NCI-H345 (cell line): ENCODE measurements around the gene SHISAL2B.
"Not testable (repeated sequence)": the region's sequence is repeated elsewhere in the genome, so short reads cannot be mapped to it uniquely, and the experiment has no call there.

Experiments
- DNase-seq: peaks from one replicate; lab custom pipeline; 2025; lab: John Stamatoyannopoulos, UW

The SHISAL2B gene

DNA sequence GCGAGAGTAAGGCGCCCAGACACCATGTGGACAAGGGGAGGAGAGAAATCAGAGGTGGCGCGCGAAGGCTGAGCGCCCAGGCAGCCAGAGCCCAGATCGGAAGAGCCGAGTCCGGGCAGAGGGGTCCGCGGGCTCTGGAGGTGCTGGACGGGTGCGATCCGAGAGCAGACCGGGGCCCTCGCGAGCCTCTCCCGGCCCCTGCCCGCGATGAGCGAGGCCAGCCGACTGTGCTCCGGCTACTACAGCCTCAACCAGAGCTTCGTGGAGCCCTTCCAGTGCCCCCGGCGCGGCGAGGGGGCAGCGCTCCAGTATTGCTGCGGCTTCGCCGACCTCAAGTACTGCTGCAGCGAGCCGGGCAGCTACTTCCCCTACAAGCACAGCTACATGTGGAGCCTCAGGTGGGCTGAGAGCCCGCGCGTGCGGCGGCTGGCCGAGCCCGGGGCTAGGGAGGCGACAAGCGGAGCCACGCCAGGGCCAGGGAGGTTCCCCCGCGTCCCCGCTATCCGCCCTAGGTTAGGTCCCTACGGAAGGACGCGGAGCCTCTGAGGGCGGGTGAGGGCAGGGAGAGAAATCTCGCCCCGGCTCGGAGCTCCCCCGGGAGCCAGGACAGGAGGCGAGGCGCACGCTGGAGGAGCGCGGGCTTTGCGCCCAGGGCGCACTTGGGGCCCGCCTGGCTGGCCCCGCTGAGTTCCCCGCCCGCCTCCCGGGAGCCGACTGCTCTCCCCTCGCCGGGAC lies at the start of gene SHISAL2B:
Gene SHISAL2B (plus strand): TSS at position 87 of the 735 bp plus-strand sequence. CDS start 121 bp downstream, at position 208.
- DNase-seq, result peak; percentile 25

DNA sequence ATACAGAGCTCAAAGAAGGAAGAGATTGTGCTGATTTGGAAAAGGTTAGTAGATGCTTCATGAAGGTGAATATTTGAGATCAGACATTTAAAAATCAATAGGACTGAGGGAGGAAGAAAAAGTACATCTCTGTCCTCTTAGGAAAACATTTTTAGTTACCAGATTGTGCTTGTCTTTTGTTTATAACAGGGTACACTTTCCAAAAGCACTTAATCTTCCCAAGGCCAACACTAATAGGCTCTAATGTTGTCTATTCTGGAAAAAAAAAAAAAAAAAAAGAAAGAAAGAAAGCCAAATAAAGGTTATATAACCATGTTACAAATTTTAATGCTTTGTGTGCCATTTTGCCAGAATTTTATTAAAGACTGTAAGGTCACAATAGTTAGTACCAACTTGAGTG lies 45.5 kb upstream of the SHISAL2B start:
- no peak for DNase-seq

DNA sequence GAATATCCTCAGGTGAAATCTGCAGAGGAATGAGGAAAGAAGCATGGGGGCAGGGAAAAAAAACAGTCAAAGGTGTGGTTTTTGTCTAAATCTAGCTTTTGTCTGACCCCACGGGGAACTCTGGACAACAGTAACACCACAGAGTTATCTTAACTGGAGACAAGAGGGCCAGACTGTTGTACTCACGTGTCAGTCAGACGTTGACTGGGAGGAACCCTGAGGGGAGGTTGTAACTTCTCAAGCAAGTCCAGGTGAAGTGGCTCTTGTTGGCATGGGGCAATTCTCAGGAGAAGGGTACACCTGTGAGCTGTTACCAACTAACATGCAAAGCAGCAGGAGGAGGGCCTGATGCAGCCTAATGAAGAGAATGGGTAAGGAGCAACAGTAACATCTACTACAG lies 44.1 kb upstream of the SHISAL2B start:
- DNase-seq, result no peak

DNA sequence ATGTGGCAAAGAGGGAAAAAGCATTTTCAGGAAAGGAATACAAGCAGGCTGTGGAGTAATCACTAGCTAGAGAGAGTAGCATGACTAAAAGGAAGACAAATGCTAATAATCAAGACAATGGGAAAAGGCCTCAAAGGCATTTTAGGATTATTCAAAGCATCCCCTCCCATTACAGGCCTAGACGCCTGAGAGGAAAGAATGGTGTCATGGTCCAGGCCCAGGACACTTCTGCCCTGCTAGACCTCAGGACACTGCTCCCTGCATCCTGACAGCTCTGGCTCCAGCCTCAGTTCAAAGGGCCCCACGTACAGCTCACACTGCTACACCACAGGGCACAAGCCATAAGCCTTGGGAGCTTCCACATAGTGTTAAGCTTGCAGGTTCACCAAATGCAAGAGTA lies 40.8 kb upstream of the SHISAL2B start:
- DNase-seq, result no peak

DNA sequence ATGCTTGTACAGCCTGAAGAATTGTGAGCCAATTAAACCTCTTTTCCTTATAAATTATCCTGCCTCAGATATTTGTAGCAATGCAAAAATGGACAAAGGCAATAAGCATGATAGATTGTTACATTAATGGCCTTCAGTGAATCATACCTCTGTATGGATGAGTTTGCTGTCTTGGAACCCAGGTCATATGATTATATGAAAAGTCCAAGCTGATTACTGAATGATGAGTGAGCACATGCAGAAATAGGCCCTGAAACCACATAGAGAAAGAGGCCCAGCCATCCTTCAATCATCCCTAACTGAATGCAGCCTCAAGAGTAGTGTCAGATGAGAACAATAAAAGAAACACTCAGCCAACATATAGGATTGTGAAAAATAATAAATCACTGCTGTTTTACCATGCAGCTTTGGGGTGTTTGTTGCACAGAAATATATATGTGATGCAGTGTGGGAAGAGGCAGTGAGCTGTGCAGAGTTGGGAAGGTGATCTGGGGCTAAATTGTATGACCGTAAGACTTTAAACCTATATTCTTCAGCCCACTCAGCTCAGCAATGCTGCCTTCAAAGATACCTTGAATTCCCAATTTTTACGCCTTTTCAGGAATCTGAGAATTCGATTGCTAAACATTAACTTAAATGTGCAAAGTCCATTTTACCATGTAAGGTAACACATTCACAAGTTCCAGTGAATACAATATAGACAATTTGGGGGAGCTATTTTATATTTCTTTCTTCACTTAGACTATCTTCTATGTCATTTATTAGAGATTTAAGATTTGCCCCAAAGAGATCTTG lies 36.3 kb upstream of the SHISAL2B start:
- no peak for DNase-seq

DNA sequence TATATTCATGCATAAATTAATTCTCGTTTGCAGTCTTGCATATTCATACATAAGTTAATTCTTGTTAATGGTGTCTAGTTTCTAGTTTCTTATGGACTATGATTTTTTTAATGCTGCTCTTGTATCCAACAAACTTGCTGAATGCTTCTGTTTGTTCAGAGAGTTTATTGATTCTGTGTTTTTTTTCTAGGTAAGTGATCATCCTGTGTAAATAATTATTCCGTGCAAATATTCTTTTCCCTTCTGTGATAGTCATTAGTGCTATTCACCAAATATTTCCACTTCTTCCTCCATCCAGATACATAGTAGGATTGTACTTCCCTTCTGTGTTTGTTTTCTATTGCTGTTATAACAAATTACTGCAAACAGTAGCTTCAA lies 35.8 kb upstream of the SHISAL2B start:
- no peak for DNase-seq

DNA sequence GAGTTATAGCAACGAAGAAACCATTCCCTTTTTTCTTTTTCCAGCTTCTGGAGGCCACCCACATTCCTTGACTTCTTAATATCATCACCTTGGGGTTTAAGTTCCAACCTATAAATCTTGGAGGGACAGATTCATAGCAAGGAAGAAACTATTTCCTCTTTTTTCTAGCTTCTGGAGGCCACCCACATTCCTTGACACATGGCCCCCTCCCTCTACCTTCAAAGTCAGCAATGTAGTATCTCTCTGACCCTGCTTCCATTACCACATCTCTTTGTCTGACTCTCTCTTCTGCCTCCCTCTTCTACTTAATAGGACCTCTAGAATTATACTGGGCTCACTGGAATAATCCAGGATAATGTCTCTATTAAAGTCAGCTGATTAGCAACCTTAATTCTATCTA lies 34.7 kb upstream of the SHISAL2B start:
- DNase-seq, result no peak

DNA sequence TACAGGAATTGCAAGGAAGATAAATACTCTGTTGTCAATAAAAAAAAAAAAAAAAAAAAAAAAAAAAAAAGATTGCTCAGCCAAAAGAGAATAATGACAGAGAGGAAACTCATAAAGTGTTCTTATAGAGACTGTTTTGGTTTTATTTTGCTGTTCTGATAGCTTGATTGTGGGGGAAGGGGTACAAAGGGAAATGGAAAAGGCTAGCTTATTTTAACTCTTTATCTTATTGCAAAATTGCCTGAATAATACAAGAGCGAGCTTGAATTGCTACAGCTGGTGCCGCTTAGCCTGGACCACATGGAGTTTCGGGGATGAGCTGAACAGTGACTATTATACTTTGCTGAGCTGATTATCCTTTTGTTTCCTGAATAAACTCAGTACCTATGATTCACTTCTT lies 31.0 kb upstream of the SHISAL2B start:
- DNase-seq, result no peak

DNA sequence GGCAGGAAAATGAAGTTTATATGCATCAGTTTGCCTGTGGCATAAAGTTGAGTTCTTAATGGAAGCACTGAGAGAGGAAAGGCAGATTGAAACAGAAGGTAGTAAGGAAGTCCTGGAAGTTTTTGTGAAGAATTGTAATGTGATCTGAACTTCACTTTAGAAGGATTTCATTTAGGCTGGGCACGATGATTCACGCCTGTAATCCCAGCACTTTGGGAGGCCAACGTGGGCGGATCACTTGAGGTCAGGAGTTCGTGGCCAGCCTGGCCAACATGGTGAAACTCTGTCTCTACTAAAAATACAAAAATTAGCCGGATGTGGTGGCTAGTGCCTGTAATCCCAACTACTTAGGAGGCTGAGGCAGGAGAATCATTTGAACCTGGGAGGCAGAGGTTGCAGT lies 27.1 kb upstream of the SHISAL2B start:
- DNase-seq, result not testable (repeated sequence)

DNA sequence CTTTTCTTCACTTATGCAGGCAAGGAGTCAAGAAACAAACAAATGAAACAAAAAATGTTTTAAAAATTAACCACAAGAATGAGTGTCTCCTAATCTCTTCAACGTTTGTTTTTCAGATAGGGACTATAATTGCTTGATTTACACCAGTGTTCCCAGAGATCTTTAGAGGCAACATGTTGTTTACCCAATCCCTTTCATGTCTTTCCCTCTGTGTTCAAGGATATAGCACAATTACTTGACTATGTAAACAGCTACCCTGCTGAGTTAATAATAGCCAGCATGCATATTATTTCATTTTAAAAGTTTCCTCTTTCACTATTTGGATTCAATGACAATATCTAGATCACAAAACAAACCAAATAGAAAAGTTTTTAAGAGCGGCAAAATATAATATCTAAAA lies 25.1 kb upstream of the SHISAL2B start:
- DNase-seq, result no peak

DNA sequence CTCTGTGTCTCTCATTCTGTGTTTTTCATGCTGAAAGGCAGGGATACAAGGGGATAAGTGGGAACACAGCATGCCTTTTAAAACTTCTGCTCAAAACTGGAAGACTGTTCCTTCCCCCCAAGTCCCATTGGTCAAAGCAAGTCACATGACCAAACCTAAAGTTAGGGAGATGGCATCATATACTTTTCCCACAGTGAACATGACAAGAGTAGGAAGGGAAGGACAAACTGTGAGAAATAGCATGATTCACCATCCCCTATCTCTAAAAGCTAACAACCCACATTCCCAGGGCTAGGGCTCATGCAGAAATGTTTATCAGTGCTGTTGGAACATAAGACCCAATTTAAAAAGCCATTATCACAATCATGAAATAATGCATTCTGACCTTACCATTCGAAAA lies 24.2 kb upstream of the SHISAL2B start:
- DNase-seq, result no peak

DNA sequence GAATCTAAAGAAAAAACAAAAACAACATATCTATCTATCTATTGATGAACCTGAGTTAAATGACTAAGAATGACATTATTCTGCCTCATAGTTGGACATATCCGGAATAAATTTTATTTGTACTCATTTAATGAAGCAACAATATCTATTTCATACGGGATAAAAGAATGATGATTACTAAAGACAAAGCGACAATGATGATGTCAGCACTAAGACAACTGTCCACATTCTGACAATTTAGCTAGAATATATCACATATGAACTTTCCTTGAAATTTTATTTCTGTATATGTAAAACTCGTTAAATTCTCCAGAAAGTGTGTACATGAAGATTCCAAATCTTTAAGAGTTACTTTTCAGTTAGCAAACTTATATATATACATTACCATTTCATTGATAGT lies 23.2 kb upstream of the SHISAL2B start:
- DNase-seq, result no peak

DNA sequence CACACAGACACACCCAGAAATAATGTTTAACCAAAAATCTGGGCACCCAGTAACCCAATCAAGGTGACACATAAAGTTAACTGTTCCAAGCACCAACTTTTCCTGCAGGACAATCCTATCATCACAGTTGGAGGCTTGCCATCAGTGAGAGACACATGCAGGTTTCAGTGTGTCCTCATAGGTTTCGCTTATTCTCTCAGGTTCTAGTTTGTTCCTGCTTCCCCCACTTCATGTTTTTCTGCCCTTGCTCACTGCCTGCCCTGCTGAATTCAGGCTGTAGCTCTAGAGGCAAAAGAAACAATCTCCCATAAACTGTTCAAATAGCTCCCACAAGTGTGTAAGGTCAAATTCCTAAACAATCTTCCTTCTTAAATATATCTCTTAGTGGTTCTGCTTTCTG lies 20.0 kb upstream of the SHISAL2B start:
- DNase-seq, result no peak

DNA sequence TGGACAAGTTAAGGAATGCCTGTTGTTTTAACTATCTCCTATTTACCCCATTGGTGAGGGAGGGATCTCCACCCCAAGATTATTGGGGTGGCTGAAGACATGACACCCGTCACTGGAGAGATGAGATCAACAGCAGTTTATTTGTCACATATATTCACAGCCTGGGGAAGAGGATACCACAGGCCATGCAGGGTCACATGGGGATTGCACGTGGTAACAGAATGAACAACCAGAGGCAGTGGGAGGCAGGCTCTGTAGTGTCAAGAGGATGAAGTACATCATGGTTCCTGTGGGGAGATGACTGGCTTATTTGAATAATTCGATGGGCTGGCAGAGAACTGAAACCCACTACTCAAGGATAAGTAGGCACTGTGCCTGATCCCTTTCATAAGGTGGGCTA lies 18.6 kb upstream of the SHISAL2B start:
- DNase-seq, result no peak

DNA sequence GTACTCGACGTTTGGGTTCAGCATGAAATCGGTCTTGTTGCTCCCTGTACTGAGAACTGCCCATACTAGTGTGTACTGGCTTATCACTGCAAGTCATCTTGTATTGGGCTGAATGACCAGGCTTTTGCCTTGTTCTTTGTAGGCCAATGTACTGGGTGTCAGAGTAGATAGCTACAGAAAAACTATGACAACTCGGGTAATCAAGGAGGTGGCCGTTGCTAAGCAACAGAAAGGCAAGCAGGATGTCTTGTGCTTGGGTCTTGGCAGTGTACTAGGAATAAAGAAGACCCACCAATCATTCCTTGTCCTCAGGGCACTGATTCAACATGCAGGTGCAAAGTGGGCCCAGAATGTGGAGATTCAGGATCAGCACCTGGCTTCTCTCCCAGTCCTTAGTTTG lies 11.9 kb upstream of the SHISAL2B start:
- no peak for DNase-seq

DNA sequence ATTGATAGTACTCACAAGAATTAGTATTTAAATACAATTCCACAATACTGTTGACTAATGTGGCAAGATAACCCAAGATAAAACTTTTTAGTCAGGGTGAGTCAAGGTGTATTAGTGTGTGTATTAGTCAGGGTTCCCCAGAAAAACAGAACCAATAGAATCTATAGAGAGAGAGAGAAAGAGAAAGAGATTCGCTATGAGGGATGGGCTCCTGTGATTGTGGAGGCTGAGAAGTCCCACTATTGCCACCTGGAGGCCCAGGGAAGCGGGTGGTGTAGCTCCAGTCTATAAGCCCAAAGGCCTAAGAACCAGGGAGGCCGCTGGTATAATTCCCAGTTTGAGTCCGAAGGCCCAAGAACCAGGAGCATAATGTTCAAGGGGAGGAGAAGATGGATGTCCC lies 10.0 kb upstream of the SHISAL2B start:
- DNase-seq, result no peak

DNA sequence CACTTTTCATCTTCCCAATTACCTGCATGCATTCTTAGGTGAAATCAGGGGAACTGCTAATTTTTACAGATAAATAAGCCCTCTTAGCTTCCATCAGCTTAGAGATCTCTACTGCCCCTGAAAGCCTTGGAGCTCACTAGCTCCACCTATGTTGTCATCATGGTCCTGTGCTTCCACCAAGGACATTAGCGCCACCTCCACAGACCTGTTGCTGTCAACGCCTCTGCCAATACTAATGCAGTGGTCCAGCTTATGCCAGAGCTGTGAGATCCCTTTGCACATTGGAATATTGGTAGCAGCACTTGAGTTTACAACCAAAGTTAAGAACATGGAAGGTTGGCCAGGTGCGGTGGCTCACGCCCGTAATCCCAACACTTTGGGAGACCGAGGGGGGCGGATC lies 7.7 kb upstream of the SHISAL2B start:
- DNase-seq, result no peak

DNA sequence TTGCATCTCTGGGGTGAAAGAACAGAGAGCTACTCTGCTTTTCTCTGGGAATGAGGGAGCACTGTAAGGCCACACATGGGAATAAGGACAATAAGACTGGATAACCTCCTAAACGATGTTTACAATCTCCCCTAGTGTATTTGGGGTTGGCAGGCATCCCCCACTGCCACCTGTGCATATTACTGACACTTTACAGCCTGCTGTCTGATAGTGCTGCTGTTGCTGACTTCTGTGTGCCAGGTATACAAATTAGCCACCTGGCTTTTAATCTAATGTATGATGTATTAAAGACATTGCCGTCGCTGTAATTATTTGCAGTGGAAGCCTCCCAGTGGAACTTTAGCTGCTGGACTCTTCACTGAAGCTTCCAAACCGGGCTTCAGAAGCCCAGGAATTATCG lies 4.4 kb upstream of the SHISAL2B start:
- DNase-seq, result no peak

DNA sequence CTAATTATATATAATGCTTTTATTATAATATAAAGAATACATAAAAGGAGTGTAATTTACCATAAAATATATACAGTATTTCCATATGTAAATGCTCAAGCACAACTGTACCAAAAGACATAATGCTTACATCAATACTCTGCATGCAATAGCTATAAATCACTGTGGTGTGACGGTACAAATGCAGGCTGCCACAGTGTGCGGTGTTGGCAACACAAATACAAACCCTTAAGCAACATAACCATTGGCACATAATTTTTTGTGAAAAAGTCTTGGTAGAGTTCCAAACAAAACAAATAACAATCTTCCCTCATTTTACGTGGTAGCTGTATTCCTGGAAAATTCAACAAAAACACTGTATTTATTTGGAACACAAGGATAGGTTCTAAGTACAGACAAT lies 1.9 kb upstream of the SHISAL2B start:
- DNase-seq, result no peak

DNA sequence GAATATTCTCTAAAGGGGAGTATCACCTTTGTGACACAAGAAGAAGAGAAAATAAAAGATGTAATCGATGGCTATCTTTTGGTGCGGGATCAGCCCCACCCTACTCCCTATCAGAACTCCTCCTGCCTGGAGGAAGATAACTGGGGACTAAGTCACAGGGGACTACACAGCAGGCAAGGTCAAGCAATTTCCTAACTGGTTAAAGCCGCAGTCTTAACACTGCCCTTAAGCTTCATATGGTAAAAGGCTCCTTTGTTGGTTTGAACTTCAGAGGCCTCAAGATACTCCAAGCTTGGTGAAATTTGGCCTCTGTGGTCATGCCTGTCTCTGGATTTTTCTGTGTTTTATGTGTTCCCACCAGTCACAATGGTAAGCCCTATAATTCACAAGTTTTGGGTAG lies 1.3 kb upstream of the SHISAL2B start:
- DNase-seq, result no peak

DNA sequence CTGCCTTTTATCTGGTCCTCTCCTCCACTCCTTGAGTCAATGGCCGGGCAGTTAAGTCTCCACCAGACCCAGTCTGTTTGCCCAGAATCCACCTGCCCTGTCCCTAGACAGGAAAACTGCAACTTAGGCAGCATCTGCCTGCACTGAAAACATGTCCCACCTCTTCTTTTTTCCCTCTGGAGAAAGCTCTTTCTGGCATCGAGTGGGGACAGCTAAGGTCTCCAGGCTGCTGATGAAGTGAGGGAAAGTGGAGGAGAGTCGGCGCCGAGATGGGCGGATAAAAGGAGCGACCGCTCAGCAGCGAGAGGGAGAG lies 243 bp upstream of the SHISAL2B start:
- DNase-seq, result no peak

DNA sequence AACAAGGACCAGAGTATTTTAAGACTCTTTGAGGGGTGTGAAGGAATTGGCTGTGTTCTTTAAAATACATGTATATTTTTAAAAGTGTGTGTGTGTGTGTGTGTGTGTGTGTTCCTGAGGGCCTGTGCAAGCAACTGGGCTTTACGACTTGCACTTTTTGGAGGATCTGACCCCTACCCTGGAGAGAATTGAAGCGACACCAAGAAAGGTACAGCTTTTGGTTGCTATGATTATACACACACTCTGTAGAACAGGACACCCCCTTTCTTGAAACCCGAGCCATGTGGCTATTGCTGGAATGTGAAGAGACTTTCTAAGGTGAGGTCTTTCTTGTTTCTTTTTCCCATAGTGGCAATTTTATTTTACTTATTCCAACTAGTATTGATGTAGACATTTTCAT lies 988 bp downstream of the SHISAL2B start:
- DNase-seq, result no peak

DNA sequence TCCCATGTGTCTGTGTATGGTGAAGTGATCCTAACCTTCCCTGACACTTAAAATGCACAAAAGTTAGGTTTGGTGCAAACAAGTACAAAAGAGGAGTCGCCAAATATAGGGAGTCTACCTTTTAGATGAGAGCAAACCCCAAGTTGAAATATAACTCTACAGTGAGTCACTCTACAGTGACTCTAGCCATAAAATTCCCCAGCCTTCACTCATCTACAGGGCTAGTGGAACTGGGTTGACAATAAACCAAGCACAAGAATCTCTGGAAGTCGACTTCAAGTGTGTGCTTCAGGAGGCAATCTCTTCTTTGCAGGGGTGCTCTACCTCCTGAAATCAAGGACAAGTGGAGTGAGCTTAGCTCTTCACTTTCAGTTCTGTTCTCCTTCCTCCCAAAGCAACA lies 3.3 kb downstream of the SHISAL2B start:
- no peak for DNase-seq

DNA sequence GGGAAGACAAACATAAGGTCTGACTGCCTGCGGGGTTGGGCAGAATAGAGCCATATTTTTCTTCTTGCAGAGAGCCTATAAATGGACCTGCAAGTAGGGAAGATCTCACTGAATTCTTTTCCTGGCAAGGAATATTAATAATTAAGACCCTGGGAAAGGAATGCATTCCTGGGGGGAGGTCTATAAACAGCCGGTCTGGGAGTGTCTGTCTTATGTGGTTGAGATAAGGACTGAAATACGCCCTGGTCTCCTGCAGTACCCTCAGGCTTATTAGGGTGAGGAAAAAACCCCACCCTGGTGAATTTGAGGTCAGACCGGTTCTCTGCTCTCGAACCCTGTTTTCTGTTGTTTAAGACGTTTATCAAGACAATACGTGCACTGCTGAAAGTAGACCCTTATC lies 6.1 kb downstream of the SHISAL2B start:
- not testable (repeated sequence) for DNase-seq
